Measurements from ENCODE around the gene SSH2.

DNA sequence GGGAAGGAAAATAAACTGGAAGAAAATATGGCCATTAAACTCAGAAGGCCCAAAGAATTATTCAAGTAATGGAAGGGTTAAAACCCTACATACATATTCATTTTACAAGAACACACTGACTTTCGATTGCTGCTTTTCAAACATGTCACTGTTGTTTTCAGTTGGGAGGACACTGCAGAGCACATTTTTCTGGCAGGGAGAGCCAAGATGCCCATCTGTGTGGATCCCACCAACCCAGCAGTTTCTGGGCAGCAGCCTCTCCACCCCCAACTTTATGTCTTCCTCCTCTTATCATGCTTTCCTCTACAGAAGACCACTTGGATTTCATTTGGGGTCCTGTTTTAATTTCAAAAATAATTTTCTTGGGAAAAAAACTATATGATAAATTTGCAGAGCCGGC, 300.2 kb downstream of the SSH2 start:
- TF ChIP-seq GABPA (IDR thresholded peaks at IDR 0.05 in 1 of 2, conservative IDR thresholded peaks at IDR 0.05 in 1 of 2): no peak
- TF ChIP-seq, protein P1, sequence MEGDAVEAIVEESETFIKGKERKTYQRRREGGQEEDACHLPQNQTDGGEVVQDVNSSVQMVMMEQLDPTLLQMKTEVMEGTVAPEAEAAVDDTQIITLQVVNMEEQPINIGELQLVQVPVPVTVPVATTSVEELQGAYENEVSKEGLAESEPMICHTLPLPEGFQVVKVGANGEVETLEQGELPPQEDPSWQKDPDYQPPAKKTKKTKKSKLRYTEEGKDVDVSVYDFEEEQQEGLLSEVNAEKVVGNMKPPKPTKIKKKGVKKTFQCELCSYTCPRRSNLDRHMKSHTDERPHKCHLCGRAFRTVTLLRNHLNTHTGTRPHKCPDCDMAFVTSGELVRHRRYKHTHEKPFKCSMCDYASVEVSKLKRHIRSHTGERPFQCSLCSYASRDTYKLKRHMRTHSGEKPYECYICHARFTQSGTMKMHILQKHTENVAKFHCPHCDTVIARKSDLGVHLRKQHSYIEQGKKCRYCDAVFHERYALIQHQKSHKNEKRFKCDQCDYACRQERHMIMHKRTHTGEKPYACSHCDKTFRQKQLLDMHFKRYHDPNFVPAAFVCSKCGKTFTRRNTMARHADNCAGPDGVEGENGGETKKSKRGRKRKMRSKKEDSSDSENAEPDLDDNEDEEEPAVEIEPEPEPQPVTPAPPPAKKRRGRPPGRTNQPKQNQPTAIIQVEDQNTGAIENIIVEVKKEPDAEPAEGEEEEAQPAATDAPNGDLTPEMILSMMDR (IDR thresholded peaks at IDR 0.05; ENCODE audit: low read depth, low read length, missing input control): no peak
- TF ChIP-seq HNF4G (IDR thresholded peaks at IDR 0.05): no peak
- TF ChIP-seq EGR1 (IDR thresholded peaks at IDR 0.05; ENCODE audit: low read depth in 2 of 2): no peak
- TF ChIP-seq RAD21 (IDR thresholded peaks at IDR 0.05): no peak
- TF ChIP-seq SP1 (IDR thresholded peaks at IDR 0.05): no peak
- TF ChIP-seq, protein P2, sequence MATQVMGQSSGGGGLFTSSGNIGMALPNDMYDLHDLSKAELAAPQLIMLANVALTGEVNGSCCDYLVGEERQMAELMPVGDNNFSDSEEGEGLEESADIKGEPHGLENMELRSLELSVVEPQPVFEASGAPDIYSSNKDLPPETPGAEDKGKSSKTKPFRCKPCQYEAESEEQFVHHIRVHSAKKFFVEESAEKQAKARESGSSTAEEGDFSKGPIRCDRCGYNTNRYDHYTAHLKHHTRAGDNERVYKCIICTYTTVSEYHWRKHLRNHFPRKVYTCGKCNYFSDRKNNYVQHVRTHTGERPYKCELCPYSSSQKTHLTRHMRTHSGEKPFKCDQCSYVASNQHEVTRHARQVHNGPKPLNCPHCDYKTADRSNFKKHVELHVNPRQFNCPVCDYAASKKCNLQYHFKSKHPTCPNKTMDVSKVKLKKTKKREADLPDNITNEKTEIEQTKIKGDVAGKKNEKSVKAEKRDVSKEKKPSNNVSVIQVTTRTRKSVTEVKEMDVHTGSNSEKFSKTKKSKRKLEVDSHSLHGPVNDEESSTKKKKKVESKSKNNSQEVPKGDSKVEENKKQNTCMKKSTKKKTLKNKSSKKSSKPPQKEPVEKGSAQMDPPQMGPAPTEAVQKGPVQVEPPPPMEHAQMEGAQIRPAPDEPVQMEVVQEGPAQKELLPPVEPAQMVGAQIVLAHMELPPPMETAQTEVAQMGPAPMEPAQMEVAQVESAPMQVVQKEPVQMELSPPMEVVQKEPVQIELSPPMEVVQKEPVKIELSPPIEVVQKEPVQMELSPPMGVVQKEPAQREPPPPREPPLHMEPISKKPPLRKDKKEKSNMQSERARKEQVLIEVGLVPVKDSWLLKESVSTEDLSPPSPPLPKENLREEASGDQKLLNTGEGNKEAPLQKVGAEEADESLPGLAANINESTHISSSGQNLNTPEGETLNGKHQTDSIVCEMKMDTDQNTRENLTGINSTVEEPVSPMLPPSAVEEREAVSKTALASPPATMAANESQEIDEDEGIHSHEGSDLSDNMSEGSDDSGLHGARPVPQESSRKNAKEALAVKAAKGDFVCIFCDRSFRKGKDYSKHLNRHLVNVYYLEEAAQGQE (IDR thresholded peaks at IDR 0.05): no peak
- TF ChIP-seq, protein P3, sequence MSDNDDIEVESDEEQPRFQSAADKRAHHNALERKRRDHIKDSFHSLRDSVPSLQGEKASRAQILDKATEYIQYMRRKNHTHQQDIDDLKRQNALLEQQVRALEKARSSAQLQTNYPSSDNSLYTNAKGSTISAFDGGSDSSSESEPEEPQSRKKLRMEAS (IDR thresholded peaks at IDR 0.05): no peak
- no peak for TF ChIP-seq TAF1 (conservative IDR thresholded peaks at IDR 0.05)
- TF ChIP-seq YY1 (IDR thresholded peaks at IDR 0.05): no peak
- no peak for TF ChIP-seq FOXA1 (IDR thresholded peaks at IDR 0.05)
- no peak for TF ChIP-seq JUND (IDR thresholded peaks at IDR 0.05)
